Skin of body (tissue), 2 donors: ENCODE measurements around the gene ATP1A3. TPM values are rescaled to one million over a fixed set of nuclear protein-coding genes. Genes with fewer than 3 reads are reported as not detected.

ENCODE experiments used
- DNase-seq: peaks from one replicate; lab custom pipeline; 2025; lab: John Stamatoyannopoulos, UW
- total RNA-seq: library from RNA; depleted of rRNA; stranded (reverse); fragments of >200 nt; gene quantifications from one replicate; pipeline ENCODE4 v1.2.3, GENCODE V29; 2014

The ATP1A3 gene
- total RNA-seq, 1 donor from 2014 or later = not detected

GRCh38 chr19:41929536-41930071, 64.4 kb downstream of the ATP1A3 start:
- DNase-seq = no peak

- no peak for DNase-seq
Measured at GRCh38 chr19:41928754-41929535, 65.1 kb downstream of the ATP1A3 start.

GRCh38 chr19:41928221-41928683, 65.8 kb downstream of the ATP1A3 start, which contains the start of gene ERFL:
ERFL (minus strand) TSS chr19:41928449; CDS start chr19:41912919, 15,530 bp downstream.
- DNase-seq = no peak

- no peak for DNase-seq
Measured at GRCh38 chr19:41927497-41928192, 66.4 kb downstream of the ATP1A3 start.

- no peak for DNase-seq
Measured at GRCh38 chr19:41926763-41927496, 67.1 kb downstream of the ATP1A3 start.

GRCh38 chr19:41926028-41926762, 67.8 kb downstream of the ATP1A3 start:
- no peak for DNase-seq

- DNase-seq = no peak
Measured at GRCh38 chr19:41925208-41926003, 68.6 kb downstream of the ATP1A3 start.

- DNase-seq = no peak
Measured at GRCh38 chr19:41924151-41925145, 69.6 kb downstream of the ATP1A3 start.

GRCh38 chr19:41923045-41923788, 70.8 kb downstream of the ATP1A3 start:
- no peak for DNase-seq

- no peak for DNase-seq
Measured at GRCh38 chr19:41922585-41922984, 71.4 kb downstream of the ATP1A3 start.

GRCh38 chr19:41921577-41922576, 72.2 kb downstream of the ATP1A3 start:
- no peak for DNase-seq

GRCh38 chr19:41920882-41921576, 73.0 kb downstream of the ATP1A3 start:
- no peak for DNase-seq

GRCh38 chr19:41919948-41920712, 73.9 kb downstream of the ATP1A3 start:
- DNase-seq = no peak

GRCh38 chr19:41918653-41919244, 75.3 kb downstream of the ATP1A3 start:
- no peak for DNase-seq

- DNase-seq = no peak
Measured at GRCh38 chr19:41918095-41918494, 75.9 kb downstream of the ATP1A3 start.
